Naive thymus-derived CD8-positive, alpha-beta T cell (primary cell): Measurements from ENCODE around the gene MGAT3. TPM values are rescaled to one million over a fixed set of nuclear protein-coding genes. Genes with fewer than 3 reads are reported as not detected.

ENCODE experiments used
- ATAC-seq, 2 donors: fragments of 150-1000 bp; cut with Tn5 transposase in 1 of 2; sonication (Bioruptor Pico), chemical (Tn5 transposase) in 1 of 2; 1 replicate in 1 of 2; 2 replicates in 1 of 2; pipeline ENCODE4 v1.10.0; 2021; ENCODE audit warnings: mild to moderate bottlenecking in 2 of 2, moderate library complexity in 2 of 2
- POLR2A ChIA-PET: fragments of 350-600 bp; sonication (Branson Sonifier 250); formaldehyde crosslinking; loops from one replicate; lab custom pipeline; 2021; ENCODE audit warnings: antibody characterized with exemption; lab: Charles Lee
- DNase-seq, 10 donors: peaks; one replicate each; pipeline versions ENCODE4 v3.0.0 to v3.0.0-alpha.2; 2020 to 2022
- H3K27ac Mint-ChIP-seq, 10 donors: one replicate each; pipeline ENCODE4 v1.8.0; 2020 to 2022; ENCODE audit warnings: mild to moderate bottlenecking in 10 of 10, mixed read lengths in 10 of 10, moderate library complexity in 4 of 10, inconsistent platforms in 1 of 10
- H3K27me3 Mint-ChIP-seq, 5 donors: one replicate each; pipeline ENCODE4 v1.8.0; 2021 to 2022; ENCODE audit warnings: mixed read lengths in 5 of 5
- H3K36me3 Mint-ChIP-seq, 3 donors: one replicate each; pipeline ENCODE4 v1.8.0; 2020 to 2022; ENCODE audit warnings: mixed read lengths in 3 of 3, mild to moderate bottlenecking in 2 of 3, inconsistent platforms in 1 of 3
- H3K4me1 Mint-ChIP-seq, 4 donors: one replicate each; pipeline ENCODE4 v1.8.0; 2021 to 2022; ENCODE audit warnings: mixed read lengths in 4 of 4
- H3K4me3 Mint-ChIP-seq, 10 donors: one replicate each; pipeline ENCODE4 v1.8.0; 2020 to 2022; ENCODE audit warnings: mild to moderate bottlenecking in 10 of 10, mixed read lengths in 10 of 10, moderate library complexity in 6 of 10, inconsistent platforms in 1 of 10
- H3K9me3 Mint-ChIP-seq, 9 donors: one replicate each; pipeline ENCODE4 v1.8.0; 2020 to 2022; ENCODE audit warnings: mixed read lengths in 9 of 9, mild to moderate bottlenecking in 3 of 9, inconsistent platforms in 1 of 9, moderate library complexity in 1 of 9
- polyA plus RNA-seq, 3 donors: library from polyadenylated mRNA; unstranded; fragments of 300-500 nt; fragmentation: Illumina TruSeq; gene quantifications; one replicate each; pipeline ENCODE4 v1.2.3, GENCODE V29; 2021
- total RNA-seq, 8 experiments: library from RNA in 2 of 8; stranded (reverse) in 2 of 8; gene quantifications; one replicate each; pipeline ENCODE4 v1.2.3 and lab custom pipeline; 2021 to 2026

The MGAT3 gene
- total and polyA plus RNA-seq, 5 experiments from 2014 or later: 0.05 to 0.55 (median 0.27) TPM

DNA sequence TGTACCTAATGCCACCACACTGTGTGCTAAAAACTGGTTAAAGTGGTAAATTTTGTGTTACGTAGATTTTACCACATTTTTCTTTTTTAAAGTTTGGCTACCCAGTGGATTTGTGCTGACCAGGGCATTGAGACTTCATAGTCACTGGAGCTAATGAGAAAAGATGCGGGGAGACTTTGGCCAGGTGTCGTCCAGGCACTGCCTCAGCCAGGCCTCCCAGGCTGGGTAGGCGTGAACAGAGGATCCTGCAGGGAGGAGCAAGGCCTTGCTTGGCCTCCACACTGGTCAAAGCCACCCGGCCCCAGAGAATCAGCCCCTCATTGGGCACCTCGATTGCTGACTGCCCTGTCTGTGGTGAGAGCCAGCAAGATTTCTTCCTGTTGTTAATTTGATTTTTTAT, 13.4 kb upstream of the MGAT3 start:
- Mint-ChIP-seq H3K36me3 (no peaks in the 10 kb centered on the region), H3K27ac (no peak overlapping the region), H3K9me3 (no peaks in the 10 kb centered on the region), H3K27me3 (peaks cover 0 to 9% (median 7%) of the 10 kb centered on the region in 5 donors), H3K4me3 (no peak overlapping the region), H3K4me1 (peaks cover 12 to 34% (median 31%) of the 10 kb centered on the region in 4 donors)
- ATAC-seq (no peak), DNase-seq (no peak)
- POLR2A ChIA-PET: no interaction called here

DNA sequence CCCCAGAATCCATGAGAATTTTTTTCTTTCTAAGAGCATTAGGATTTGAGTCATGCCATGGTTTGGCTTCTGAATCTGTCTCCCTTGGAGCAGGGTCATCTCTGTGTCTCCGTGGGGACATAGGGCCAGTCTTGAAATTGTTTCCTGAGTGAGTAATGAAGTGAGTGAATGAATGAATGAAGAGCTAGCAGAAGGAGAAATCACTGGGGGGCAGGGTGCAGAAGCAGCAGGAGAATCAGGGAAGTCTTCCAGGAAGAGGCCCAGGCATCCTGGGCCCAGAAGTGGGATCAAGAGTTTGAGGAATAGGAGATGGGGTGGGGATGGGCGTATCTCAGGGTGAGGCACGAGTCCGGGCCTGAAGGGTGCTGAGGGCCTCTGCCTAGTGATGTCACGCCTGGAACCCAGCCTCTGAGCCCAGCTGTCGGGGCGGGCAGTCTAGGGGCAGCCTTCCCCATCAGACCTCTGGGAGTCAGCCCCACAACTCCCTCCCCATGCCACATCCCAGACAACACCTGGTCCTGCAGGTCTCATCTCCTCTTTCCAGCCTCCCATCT, 12.5 kb upstream of the MGAT3 start:
- POLR2A ChIA-PET: interaction anchor here (0.5 to 1.0 kb wide), 2 partner anchors 10 to 97 kb away, joined by 3 to 4 read pairs; no protein-coding TSS in a partner anchor
- Mint-ChIP-seq H3K27me3 (peaks cover 0 to 4% (median 1%) of the 10 kb centered on the region in 5 donors), H3K4me3 (peak overlapping the region in 2 of 10 donors; percentile 2 to 24), H3K4me1 (peaks cover 11 to 35% (median 29%) of the 10 kb centered on the region in 4 donors), H3K9me3 (no peaks in the 10 kb centered on the region), H3K36me3 (no peaks in the 10 kb centered on the region), H3K27ac (no peak overlapping the region)
- DNase-seq: no peak
- no peak for ATAC-seq

DNA sequence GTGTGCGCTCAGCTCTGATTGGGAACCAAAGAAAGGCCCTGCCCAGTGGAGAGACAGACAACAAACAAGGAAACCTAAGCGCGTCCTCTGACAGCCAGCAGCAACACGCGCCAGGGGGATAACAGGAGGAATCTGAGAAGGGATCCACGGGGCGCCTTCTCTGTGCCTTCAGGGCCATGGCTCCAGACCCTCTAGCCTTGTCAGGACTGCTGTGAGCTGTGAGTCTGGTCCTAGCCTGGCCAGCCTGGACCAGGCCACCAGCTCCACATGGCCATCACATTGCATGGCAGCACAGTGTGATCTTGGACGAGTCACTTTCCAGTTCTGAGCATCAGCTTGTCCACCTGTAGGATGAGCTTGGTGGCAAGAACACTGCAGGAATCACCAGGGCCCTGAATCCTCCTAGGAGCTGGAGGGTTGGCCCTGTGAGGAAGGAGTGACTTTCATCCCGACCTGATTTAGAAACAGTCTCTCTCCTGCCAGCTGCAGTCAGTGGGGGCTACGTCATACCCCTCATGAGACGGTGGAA, 11.8 kb upstream of the MGAT3 start:
- ATAC-seq (no peak), DNase-seq (no peak)
- H3K4me1 Mint-ChIP-seq: peaks cover 13 to 42% (median 34%) of the 10 kb centered on the region in 4 donors
- no peaks in the 10 kb centered on the region for H3K9me3 Mint-ChIP-seq
- H3K36me3 Mint-ChIP-seq: no peaks in the 10 kb centered on the region
- H3K27ac Mint-ChIP-seq: no peak overlapping the region
- peaks cover 0 to 4% (median 0%) of the 10 kb centered on the region in 5 donors for H3K27me3 Mint-ChIP-seq
- H3K4me3 Mint-ChIP-seq: no peak overlapping the region
- POLR2A ChIA-PET: interaction anchor here (0.5 to 1.2 kb wide), 4 partner anchors 10 to 97 kb away, joined by 3 to 6 read pairs (median 4); partner anchors contain the start of gene ATF4

DNA sequence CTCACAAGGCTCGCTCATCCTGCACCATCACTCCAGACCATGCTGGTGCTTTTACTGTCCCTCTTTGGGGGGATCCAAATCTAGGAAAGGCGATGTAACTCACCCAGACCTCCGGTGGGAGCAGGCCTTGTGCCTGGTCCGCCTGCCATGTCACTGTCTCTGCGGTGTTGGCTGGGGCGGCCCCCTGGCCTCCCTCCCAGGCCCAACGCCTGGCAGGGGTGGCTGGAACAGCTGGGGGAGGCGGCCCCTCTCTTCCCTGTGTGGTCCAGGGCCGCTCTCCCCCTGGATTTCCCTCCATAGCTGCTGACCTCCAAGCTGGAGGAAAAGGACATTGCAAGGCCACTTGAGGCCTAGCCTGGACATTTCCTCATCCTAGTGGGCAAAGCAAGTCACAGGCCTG, 11.1 kb upstream of the MGAT3 start:
- Mint-ChIP-seq H3K4me3 (no peak overlapping the region), H3K4me1 (peaks cover 16 to 49% (median 39%) of the 10 kb centered on the region in 4 donors), H3K9me3 (no peaks in the 10 kb centered on the region), H3K27ac (no peak overlapping the region), H3K36me3 (no peaks in the 10 kb centered on the region), H3K27me3 (peaks cover 0 to 4% (median 0%) of the 10 kb centered on the region in 5 donors)
- ATAC-seq: no peak
- no peak for DNase-seq
- POLR2A ChIA-PET: interaction anchor here (0.5 to 1.7 kb wide), 4 partner anchors 16 to 74 kb away, joined by 3 to 4 read pairs (median 4); partner anchors contain the start of gene ATF4

DNA sequence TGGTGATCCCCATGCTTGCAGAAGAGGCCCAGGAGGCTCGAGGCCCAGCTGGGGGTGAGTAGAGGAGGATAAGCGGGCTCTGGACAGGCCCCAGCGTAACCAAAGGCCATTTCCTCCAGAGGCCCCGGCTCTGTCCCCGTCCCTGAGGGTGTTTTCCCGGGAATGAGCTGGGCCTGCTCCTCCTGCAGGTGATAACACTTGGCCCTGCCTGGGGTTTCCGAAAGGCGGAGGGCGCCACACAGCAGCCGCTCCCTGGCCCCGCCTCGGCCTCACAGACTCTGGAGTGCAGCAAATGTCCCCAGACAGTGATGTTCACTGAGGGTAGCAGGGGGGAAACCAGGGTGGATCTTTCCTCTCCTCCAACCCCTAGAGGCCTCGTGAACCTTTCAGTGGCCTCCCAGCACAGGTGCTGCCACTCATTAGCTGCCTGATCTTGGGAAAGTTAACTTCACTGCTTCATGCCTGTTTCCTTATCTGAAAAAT, 10.5 kb upstream of the MGAT3 start:
- Mint-ChIP-seq H3K4me3 (peak overlapping the region in 7 of 10 donors; percentile 41 to 83 (median 76)), H3K36me3 (no peaks in the 10 kb centered on the region), H3K9me3 (no peaks in the 10 kb centered on the region), H3K27ac (peak overlapping the region; percentile 24 to 95 (median 83)), H3K4me1 (peaks cover 18 to 52% (median 45%) of the 10 kb centered on the region in 4 donors), H3K27me3 (peaks cover 0 to 2% (median 0%) of the 10 kb centered on the region in 5 donors)
- ATAC-seq: peak; percentile 61 to 64
- DNase-seq: peak in 1 of 10 donors; percentile 13
- POLR2A ChIA-PET: interaction anchor here (0.5 to 1.7 kb wide), 16 partner anchors 9 to 127 kb away, joined by 3 to 8 read pairs (median 3); partner anchors contain the start of genes ATF4, MIEF1, RPL3 and TAB1

DNA sequence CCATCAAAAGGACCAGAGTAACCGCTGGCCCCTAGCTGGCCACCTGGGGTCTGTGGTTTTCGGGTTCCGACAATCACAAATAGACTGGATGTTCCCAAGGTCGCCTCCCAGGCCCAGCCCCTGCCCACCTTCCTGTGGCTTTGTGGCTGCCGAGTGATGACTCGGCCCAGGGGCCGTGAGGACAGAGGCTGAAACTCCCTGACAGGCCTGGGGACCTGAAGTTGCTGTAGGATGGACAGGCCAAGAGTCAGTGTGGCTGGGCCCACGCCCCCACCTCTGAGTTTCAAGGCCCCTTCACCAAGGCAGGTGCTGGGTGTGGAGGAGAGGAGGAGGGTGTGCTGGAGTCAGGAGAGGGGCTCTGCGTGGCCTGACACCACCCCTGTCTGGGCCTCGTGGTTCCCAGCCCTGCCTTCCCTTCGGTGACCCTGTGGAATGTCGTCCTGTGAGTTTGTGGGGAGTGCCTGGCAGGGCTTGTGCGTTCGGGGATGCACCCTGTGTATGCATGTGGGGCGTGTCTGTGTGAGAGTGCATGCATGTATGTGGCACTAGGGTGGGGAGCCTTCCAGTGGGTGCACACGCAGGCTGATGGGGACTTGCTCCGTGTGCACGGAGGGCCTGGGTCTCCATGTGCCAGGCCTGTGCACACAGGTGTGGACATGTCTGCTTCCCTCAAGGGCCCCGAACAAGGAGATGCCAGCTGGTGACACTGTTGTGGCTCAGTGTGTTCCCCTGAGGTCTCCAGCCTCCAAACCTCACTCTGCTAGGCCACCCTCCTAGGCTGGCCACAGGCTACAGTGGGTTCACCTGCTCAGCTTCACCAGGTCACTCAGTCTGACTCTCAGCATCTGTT, 8.4 kb upstream of the MGAT3 start:
- peak overlapping the region in 3 of 10 donors; percentile 14 to 31 (median 22) for H3K4me3 Mint-ChIP-seq
- peaks cover 24 to 63% (median 51%) of the 10 kb centered on the region in 4 donors for H3K4me1 Mint-ChIP-seq
- DNase-seq (no peak), ATAC-seq (no peak)
- H3K9me3 Mint-ChIP-seq: no peaks in the 10 kb centered on the region
- H3K27me3 Mint-ChIP-seq: no peaks in the 10 kb centered on the region
- no peak overlapping the region for H3K27ac Mint-ChIP-seq
- no peaks in the 10 kb centered on the region for H3K36me3 Mint-ChIP-seq
- POLR2A ChIA-PET: interaction anchor here (1.0 to 1.1 kb wide), 3 partner anchors 10 to 49 kb away, joined by 3 read pairs; partner anchors contain the start of gene TAB1

DNA sequence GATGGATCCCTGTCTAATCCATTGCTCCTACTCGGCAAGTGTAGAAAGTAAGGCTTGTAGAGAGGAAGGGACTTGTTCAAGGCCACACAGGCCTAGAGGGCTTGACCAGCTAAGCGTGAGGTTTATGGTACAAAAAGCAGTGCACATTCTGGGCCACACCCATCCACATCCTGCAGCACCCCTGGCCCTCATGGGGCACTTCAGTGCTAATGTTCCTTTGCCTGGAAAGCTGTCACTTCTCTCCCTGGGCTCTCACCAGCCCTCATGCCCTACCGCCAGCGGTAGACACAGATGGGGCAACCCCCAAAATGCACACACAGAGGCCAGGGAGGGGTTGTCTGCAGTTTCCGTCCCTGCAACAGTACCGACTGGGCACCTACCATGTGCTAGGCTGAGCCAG, 7.1 kb upstream of the MGAT3 start:
- Mint-ChIP-seq H3K4me3 (peak overlapping the region in 2 of 10 donors; percentile 22), H3K36me3 (no peaks in the 10 kb centered on the region), H3K27me3 (peaks cover 0 to under 1% (median 0%) of the 10 kb centered on the region in 5 donors), H3K27ac (no peak overlapping the region), H3K9me3 (no peaks in the 10 kb centered on the region), H3K4me1 (peaks cover 25 to 65% (median 57%) of the 10 kb centered on the region in 4 donors)
- no peak for DNase-seq
- no peak for ATAC-seq
- POLR2A ChIA-PET: interaction anchor here (1.1 kb wide), 1 partner anchor 37 kb away, joined by 3 read pairs; no protein-coding TSS in a partner anchor

DNA sequence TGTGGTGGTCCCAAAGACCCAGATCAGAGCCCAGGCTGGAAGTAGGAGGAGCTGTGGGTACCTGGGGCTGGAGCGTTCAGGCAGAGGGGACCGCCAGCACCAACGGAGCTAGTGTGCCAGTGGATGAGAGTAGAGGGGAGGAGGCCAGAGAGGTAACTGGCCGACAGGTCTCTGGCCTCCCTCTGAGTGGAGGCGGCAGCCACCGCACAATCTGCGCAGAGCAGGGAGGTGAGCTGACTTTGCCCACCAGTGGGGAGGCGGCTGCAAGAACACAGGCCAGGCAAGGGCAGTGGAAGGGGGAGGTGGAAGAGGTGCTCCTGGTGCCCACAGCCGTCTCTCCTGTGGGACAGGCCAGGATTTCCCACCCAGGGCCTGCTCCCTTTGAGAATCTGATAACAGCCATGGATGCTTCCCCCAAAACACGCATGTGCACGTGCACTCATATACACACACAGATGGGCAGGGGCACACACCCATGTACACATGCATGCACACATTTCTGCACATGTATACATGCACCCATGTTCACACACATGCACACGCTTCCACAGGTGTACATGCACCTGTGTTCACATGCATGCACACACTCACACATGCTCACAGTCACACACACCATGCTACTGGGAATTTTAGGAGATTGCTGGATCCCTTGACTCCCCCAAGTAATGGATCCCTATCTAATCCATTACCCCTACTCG, 6.4 kb upstream of the MGAT3 start:
- H3K27me3 Mint-ChIP-seq: peaks cover 0 to 5% (median 0%) of the 10 kb centered on the region in 5 donors
- ATAC-seq (no peak), DNase-seq (no peak)
- H3K9me3 Mint-ChIP-seq: peaks cover 0 to 4% (median 0%) of the 10 kb centered on the region in 9 donors
- peak overlapping the region in 1 of 10 donors; percentile 63 for H3K27ac Mint-ChIP-seq
- H3K36me3 Mint-ChIP-seq: no peaks in the 10 kb centered on the region
- no peak overlapping the region for H3K4me3 Mint-ChIP-seq
- H3K4me1 Mint-ChIP-seq: peaks cover 28 to 69% (median 60%) of the 10 kb centered on the region in 4 donors
- POLR2A ChIA-PET: no interaction called here

DNA sequence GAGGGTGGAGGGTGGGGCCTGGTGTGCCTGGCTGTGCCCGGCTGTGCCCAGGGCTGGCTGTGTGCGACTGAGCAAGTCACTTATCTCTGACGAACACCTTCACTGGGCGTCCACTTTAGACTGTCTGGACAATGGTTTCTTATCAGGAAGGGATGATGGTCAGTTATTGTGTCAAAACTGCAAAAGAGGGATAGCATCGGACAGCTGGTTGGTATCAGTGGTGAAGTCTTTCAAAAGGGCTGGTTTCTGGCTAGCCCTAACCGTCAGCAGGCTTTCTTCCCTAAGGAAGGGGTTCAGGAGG, 4.1 kb upstream of the MGAT3 start:
- no peak overlapping the region for H3K27ac Mint-ChIP-seq
- peaks cover 0 to 10% (median 1%) of the 10 kb centered on the region in 5 donors for H3K27me3 Mint-ChIP-seq
- no peaks in the 10 kb centered on the region for H3K36me3 Mint-ChIP-seq
- H3K9me3 Mint-ChIP-seq: peaks cover 0 to 10% (median 0%) of the 10 kb centered on the region in 9 donors
- peaks cover 31 to 68% (median 57%) of the 10 kb centered on the region in 4 donors for H3K4me1 Mint-ChIP-seq
- POLR2A ChIA-PET: interaction anchor here (0.6 to 0.8 kb wide), 3 partner anchors 15 to 39 kb away, joined by 3 to 5 read pairs (median 4); no protein-coding TSS in a partner anchor
- H3K4me3 Mint-ChIP-seq: no peak overlapping the region
- no peak for DNase-seq
- no peak for ATAC-seq

DNA sequence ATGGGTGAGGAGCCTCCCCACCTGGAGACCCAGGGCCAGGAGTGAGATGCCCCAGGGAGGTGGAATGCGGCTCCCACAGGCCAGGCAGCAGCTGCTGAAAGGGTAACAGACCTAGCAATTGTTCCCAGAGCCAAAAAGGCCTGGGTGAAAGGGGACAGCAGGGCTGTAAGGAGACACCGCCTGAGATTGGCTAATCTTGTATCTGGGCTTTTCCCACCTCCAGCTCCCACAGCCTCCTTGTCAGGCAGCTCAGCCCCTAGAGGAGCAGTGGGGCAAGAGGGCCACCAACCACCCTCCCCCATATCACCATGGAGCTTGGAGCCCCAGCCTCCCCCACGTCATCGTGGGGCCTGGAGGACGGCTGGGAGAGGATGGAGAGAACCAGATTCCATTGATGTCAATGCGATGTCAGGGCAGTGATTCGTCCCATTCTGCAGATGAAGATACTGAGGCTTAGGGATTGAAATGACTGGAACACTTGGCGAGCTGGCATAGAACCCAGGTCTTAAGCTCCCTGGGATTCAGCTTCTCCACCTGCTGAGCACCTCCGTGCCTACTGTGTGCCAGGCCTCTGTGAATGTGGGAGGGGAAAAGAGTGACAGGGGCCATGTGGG, 2.9 kb upstream of the MGAT3 start:
- POLR2A ChIA-PET: interaction anchor here (0.6 to 0.7 kb wide), 2 partner anchors 22 to 79 kb away, joined by 3 to 5 read pairs; partner anchors contain the start of gene RPS19BP1
- Mint-ChIP-seq H3K27me3 (peaks cover 5 to 18% (median 11%) of the 10 kb centered on the region in 5 donors), H3K27ac (peak overlapping the region in 2 of 10 donors; percentile 15 to 45), H3K4me1 (peaks cover 39 to 65% (median 56%) of the 10 kb centered on the region in 4 donors), H3K9me3 (peaks cover 0 to 10% (median 0%) of the 10 kb centered on the region in 9 donors), H3K4me3 (peak overlapping the region in 2 of 10 donors; percentile 8 to 39), H3K36me3 (no peaks in the 10 kb centered on the region)
- ATAC-seq (no peak), DNase-seq (no peak)

DNA sequence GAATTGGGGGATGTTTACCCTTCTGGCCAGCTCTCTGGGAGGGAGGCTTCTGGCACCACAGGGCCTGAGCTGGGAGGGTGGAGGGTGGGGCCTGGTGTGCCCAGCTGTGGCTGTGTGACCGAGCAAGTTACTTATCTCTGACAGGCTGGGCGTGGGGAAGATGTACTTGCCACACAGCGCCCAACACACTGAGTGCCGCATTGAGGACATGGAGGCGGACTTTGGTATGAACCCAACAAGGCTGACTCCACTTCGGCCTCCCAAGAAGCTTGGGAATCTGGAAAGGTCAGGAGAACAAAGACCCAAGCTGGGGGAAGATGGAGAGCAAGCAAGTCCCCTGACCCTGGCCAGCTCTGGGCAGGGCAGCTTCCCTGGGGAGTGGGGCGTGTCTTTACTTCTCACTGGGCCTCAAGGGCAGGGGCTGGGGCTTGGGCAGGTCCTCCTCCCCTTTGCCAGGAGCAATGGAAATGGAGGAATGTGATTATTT, 2.4 kb upstream of the MGAT3 start:
- Mint-ChIP-seq H3K27me3 (peaks cover 5 to 18% (median 13%) of the 10 kb centered on the region in 5 donors), H3K27ac (peak overlapping the region in 1 of 10 donors; percentile 15), H3K9me3 (peaks cover 0 to 10% (median 0%) of the 10 kb centered on the region in 9 donors), H3K36me3 (no peaks in the 10 kb centered on the region), H3K4me3 (peak overlapping the region in 3 of 10 donors; percentile 8 to 64 (median 28)), H3K4me1 (peaks cover 36 to 59% (median 51%) of the 10 kb centered on the region in 4 donors)
- DNase-seq (no peak), ATAC-seq (no peak)
- POLR2A ChIA-PET: interaction anchor here (0.6 kb wide), 2 partner anchors 10 to 78 kb away, joined by 3 read pairs; partner anchors contain the start of gene RPS19BP1
